Measurements from ENCODE around the gene BIK. TPM values are rescaled to one million over a fixed set of nuclear protein-coding genes. Genes with fewer than 3 reads are reported as not detected.

The BIK gene
- total RNA-seq, 4 donors from 2014 or later: 6.1 to 15.6 (median 13.5) TPM

DNA sequence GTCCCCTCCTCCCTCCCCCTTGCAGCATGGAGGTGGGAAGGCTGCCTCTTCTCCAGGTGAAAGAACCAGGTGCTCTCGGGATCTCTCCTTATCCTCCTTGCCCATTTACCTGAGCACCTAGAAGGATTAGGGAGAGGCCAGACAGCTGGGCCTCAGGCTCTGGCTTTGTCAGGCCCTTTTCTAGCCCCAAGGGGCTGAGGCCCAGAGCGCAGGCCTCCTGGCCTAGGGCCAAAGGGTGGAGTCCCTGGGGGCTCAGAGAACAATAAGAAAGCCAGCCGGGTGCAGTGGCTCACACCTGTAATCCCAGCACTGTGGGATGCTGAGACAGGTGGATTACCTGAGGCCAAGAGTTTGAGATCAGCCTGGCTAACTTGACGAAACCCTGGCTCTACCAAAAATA, 16.0 kb upstream of the BIK start:
- no peak for TF ChIP-seq POLR2A (IDR thresholded peaks at IDR 0.05)
- TF ChIP-seq, protein P1, sequence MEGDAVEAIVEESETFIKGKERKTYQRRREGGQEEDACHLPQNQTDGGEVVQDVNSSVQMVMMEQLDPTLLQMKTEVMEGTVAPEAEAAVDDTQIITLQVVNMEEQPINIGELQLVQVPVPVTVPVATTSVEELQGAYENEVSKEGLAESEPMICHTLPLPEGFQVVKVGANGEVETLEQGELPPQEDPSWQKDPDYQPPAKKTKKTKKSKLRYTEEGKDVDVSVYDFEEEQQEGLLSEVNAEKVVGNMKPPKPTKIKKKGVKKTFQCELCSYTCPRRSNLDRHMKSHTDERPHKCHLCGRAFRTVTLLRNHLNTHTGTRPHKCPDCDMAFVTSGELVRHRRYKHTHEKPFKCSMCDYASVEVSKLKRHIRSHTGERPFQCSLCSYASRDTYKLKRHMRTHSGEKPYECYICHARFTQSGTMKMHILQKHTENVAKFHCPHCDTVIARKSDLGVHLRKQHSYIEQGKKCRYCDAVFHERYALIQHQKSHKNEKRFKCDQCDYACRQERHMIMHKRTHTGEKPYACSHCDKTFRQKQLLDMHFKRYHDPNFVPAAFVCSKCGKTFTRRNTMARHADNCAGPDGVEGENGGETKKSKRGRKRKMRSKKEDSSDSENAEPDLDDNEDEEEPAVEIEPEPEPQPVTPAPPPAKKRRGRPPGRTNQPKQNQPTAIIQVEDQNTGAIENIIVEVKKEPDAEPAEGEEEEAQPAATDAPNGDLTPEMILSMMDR (IDR thresholded peaks at IDR 0.05): no peak
- Histone ChIP-seq H3K36me3 (no peaks in the 10 kb centered on the region), H3K9me3 (peaks cover 0 to 9% (median 9%) of the 10 kb centered on the region in 3 donors), H3K27ac (peak overlapping the region in 1 of 4 donors; percentile 25), H3K4me3 (no peak overlapping the region), H3K4me1 (peaks cover 5 to 51% (median 21%) of the 10 kb centered on the region in 3 donors), H3K27me3 (no peaks in the 10 kb centered on the region)
- 55 to 67% methylated on average over 1 to 2 of the region's 4 CpGs for WGBS, 2 donors
- no peak for DNase-seq
- intact Hi-C loops (cut with DNase I): no loop called here

DNA sequence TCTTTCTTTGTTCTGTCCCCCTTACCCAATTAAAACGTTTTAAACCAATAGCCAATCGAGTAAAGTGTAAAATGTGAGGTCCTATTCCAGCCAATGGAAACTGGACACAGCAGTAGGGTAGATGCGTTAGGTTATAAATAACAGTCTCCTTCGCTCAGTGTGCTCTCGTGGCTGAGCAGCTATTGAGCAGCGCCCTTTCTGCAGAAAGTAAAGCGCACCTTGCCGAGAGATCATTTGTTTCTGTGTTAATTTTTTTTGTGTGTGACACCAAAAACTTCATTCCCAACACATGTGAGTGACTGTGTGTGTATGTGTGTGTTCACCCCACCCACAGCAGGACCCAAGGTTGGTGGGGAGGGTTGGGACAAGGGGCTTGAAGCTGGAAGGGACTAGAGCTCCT, 14.1 kb upstream of the BIK start:
- peaks cover 5 to 51% (median 24%) of the 10 kb centered on the region in 3 donors for H3K4me1 ChIP-seq
- H3K9me3 ChIP-seq: peaks cover 0 to 9% (median 9%) of the 10 kb centered on the region in 3 donors
- no peaks in the 10 kb centered on the region for H3K36me3 ChIP-seq
- TF ChIP-seq, protein P1 (IDR thresholded peaks at IDR 0.05): no peak
- no peak for TF ChIP-seq POLR2A (IDR thresholded peaks at IDR 0.05)
- 83 to 94% methylated on average over 7 to 8 of the region's 8 CpGs for WGBS, 2 donors
- no peaks in the 10 kb centered on the region for H3K27me3 ChIP-seq
- no peak for DNase-seq
- intact Hi-C loops (cut with DNase I): no loop called here
- no peak overlapping the region for H3K4me3 ChIP-seq
- no peak overlapping the region for H3K27ac ChIP-seq

DNA sequence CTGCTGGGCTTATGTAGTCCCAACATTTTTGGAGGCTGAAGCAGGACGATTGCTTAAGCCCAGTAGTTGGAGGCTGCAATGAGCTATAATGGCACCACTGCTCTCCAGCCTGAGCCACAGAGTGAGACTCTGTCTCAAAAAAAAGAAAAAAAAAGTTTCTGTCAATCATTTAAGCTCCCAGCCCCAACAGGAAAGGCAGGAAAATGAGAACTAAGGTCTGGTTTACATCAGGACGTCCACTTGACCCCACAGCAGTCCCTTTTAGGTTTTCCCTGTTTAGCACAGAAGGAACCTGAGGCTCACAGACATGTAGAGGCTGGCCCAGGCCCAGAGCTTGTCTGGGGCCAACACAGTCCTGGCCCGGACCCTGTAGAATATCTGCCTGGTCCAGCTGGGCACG, 12.2 kb upstream of the BIK start:
- H3K4me3 ChIP-seq: no peak overlapping the region
- H3K4me1 ChIP-seq: peaks cover 5 to 50% (median 24%) of the 10 kb centered on the region in 3 donors
- no peaks in the 10 kb centered on the region for H3K36me3 ChIP-seq
- TF ChIP-seq, protein P1 (IDR thresholded peaks at IDR 0.05): no peak
- no peak for TF ChIP-seq POLR2A (IDR thresholded peaks at IDR 0.05)
- H3K27ac ChIP-seq: no peak overlapping the region
- 23 to 45% methylated on average over 3 of the region's 4 CpGs for WGBS, 2 donors
- no peaks in the 10 kb centered on the region for H3K27me3 ChIP-seq
- intact Hi-C loops (cut with DNase I): no loop called here
- DNase-seq: no peak
- H3K9me3 ChIP-seq: peaks cover 0 to 9% (median 9%) of the 10 kb centered on the region in 3 donors

DNA sequence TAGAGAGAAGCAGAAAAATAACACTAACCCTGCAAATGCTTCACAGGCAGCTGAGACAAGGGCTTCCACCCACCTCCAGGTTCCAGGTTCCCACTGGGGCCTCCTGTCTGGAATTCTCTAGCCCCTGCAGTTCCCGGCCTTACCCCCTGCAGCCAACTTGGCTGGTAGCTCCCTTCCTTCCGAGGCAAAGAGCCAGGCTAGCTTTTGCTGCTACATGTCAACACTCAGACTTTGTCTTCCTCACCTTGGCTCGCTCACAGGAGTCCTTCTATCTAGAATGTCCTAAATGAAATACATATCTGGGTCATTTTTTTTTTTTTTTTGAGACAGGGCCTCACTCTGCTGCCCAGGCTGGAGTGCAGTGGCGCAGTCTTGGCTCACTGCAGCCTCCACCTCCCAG, 11.5 kb upstream of the BIK start:
- intact Hi-C loops (cut with DNase I): no loop called here
- TF ChIP-seq, protein P1 (IDR thresholded peaks at IDR 0.05): no peak
- no peak for TF ChIP-seq POLR2A (IDR thresholded peaks at IDR 0.05)
- WGBS, 2 donors: 39 to 56% methylated on average over 4 of the region's 4 CpGs

DNA sequence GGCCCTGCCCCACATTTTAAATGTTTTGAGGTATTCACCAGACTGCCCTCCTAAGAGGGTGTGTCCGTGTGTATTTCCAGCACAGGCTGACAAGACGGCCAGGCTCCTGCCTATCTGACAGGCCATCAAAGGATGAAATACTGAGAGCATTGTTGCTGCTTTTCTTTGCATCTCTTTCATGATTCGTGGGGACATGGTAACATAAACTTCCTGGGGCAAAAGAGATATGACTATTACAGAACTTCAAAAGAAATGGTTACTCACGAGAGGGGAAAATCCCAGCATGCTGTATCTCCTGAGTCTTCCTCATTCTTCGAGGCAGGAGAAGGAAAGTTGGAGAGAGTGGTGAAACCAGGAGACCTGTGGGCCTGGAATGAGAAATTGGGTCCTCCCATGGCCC, 10.3 kb upstream of the BIK start:
- Histone ChIP-seq H3K36me3 (no peaks in the 10 kb centered on the region), H3K9me3 (peaks cover 0 to 9% (median 9%) of the 10 kb centered on the region in 3 donors), H3K4me3 (no peak overlapping the region), H3K4me1 (peaks cover 0 to 40% (median 24%) of the 10 kb centered on the region in 3 donors), H3K27ac (peak overlapping the region in 1 of 4 donors; percentile 55), H3K27me3 (no peaks in the 10 kb centered on the region)
- intact Hi-C loops (cut with DNase I): no loop called here
- 11 to 25% methylated on average over 3 to 5 of the region's 5 CpGs for WGBS, 2 donors
- DNase-seq: no peak
- TF ChIP-seq POLR2A (IDR thresholded peaks at IDR 0.05): no peak
- TF ChIP-seq, protein P1 (IDR thresholded peaks at IDR 0.05): no peak

More for the DNA sequence above, 11.5 kb upstream of the BIK start:
- no peak overlapping the region for H3K27ac ChIP-seq
- DNase-seq: no peak
- H3K9me3 ChIP-seq: peaks cover 0 to 9% (median 9%) of the 10 kb centered on the region in 3 donors
- H3K4me3 ChIP-seq: no peak overlapping the region
- peaks cover 5 to 50% (median 24%) of the 10 kb centered on the region in 3 donors for H3K4me1 ChIP-seq
- no peaks in the 10 kb centered on the region for H3K36me3 ChIP-seq
- H3K27me3 ChIP-seq: no peaks in the 10 kb centered on the region
